DMS153 treated with DMSO at 0.1 percent for 48 hours (cell line): ENCODE measurements around the gene ASB4.
"Not testable (repeated sequence)": the region's sequence is repeated elsewhere in the genome, so short reads cannot be mapped to it uniquely, and the experiment has no call there.

Experiments used
- DNase-seq: peaks from one replicate; lab custom pipeline; 2025; ENCODE audit not compliant: unreplicated experiment; lab: John Stamatoyannopoulos, UW

The ASB4 gene, protein sequence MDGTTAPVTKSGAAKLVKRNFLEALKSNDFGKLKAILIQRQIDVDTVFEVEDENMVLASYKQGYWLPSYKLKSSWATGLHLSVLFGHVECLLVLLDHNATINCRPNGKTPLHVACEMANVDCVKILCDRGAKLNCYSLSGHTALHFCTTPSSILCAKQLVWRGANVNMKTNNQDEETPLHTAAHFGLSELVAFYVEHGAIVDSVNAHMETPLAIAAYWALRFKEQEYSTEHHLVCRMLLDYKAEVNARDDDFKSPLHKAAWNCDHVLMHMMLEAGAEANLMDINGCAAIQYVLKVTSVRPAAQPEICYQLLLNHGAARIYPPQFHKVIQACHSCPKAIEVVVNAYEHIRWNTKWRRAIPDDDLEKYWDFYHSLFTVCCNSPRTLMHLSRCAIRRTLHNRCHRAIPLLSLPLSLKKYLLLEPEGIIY

DNA sequence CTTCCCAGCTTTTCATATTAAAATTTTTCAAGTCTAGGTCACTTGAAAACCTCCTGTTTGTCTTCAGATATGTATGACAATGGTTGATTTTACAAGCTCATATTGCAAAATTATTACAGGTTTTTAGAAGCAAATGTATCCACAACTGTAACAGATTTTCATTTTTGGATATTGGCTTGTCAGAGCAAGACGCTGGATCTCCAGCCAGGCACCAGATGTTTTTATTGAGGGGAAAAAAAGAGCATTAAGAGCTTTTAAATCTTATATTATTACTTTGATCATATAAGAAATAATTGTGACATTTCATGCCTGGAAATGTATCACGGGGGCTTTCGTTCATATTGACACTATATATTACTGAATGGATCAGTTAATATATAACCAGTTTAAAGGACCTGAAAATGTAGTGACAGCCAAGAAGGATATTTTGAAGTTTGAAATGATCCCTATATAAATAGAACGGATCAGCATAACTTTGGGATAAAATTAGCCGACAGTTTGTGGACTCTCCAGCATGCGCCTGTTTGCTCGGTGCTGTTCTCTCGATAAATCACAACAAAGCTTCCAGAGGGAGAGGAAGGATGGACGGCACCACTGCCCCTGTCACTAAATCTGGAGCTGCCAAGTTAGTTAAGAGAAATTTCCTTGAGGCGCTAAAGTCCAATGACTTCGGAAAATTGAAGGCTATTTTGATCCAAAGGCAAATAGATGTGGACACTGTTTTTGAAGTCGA lies at the start of gene ASB4:
TSS of gene ASB4 (plus strand) at position 553 of the 733 bp plus-strand sequence. CDS start at position 582, 29 bp downstream.
- no peak for DNase-seq

DNA sequence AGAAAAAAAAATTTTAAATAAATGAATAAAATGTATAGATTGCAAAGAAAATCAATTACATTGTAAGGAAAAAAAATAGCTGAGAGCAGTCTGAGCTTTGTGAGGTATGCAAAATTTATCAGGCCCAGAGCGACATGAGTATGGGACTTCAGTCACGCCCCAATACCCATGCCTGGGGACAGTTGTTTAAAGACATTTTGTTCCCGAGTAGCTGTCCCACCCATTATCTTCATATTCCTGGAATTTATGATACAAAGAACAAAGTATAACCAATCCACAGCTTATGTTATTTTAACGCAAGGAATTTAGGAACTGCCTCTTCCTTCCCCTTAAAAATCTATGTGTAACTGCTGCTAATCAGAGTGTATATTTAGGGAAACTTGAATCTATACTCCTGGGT lies 49.3 kb upstream of the ASB4 start:
- DNase-seq, result no peak

DNA sequence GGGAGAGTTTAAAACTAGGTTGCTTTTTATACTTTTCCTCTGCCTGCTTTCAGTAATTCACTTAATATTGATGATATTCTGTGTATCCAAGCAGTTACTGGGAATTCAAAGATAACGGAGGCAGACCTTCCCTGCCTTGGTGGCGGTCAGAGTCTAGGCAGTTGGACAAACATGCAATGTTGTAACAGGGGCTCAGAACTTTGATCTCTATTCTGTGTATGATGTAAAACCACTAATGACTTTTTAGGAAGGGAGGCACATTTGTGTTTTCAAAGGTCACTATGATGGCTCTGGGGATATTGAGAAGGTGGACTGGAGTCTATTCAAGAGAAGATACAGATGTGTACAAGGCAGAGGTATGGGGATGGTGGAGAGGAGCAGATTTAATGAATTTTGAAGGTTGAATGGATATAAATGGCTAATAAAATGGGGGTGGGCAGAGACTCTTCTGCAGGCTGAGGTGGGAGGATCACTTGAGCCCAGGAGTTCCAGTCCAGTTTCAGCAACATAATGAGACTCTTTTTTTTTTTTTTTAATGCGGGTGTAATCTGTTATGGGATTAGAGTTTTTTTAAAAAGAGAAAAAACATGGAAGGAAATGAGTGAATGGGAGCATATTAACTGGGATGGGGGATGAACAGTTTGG lies 45.2 kb upstream of the ASB4 start:
- no peak for DNase-seq

DNA sequence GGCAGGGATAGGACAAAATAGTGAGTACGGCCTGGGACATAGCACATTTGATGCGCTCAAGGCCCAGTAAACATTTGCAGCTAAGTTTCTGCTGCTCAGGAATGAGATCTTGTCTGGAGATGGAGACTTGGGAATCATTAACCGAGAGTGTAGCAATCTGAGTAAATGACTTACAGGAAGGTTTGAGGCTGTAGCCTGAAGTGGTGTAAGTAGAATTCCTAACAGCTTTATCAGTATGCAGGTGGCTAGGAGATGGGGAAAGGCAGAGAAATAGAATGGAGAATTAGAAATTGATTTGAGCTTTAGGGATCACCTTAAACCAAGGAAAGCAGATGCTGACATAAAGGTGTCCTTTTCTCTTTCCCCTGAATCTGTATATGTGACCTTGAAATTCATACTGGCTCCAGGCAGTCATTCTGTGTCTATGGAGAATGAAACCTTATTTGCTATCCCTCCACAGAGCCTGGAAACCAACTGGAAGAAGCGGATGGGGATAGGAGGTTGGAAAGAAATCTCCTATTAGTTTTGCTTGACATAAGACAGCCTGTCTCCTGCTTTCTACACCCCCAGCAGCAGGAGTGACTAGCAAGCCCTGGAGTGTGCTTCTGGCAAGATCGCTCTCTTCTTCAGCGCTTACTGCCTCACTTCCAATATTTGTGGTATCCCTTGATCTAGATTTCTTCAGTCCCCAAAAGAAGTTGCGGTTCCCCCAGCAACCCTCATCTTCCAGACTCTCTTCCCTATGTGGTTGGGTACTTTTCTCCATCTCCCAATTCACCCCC lies 44.5 kb upstream of the ASB4 start:
- DNase-seq, result no peak

DNA sequence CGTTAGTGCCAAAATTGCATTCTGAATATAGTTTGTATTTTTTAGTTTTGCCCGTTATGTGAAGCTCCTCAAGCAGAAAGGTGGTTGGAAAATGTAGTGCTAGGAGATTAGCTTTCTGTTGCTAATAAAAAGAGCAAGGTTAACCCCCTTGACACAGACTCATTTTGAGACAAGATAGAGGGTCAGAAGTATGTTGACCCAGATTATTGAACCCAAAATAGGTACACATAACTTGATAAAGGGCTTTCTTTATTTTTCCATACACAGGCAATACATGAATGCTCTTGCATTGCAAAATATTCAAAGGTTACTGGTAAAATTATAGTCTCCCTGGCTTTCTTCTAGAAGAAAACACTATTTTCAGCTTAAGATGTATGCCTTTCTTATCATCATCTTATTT lies 40.9 kb upstream of the ASB4 start:
- no peak for DNase-seq

DNA sequence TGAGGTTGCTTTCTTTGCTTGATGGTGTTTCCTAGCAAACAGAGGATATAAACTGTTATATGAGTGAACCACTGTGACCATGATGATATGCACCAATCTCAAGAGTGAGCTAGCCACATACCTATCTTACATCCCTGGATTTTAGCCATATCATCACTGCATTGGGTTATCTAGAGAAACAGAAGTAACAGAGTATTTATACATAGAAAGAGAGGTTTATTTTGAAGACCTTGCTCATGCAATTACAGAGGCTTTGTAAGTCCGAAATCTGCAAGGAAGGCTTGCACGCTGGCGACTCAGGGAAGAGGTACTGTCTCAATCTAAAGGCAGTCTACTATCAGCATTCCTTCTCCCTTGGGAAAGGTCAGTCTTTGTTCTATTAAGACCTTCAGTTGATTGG lies 39.1 kb upstream of the ASB4 start:
- no peak for DNase-seq

DNA sequence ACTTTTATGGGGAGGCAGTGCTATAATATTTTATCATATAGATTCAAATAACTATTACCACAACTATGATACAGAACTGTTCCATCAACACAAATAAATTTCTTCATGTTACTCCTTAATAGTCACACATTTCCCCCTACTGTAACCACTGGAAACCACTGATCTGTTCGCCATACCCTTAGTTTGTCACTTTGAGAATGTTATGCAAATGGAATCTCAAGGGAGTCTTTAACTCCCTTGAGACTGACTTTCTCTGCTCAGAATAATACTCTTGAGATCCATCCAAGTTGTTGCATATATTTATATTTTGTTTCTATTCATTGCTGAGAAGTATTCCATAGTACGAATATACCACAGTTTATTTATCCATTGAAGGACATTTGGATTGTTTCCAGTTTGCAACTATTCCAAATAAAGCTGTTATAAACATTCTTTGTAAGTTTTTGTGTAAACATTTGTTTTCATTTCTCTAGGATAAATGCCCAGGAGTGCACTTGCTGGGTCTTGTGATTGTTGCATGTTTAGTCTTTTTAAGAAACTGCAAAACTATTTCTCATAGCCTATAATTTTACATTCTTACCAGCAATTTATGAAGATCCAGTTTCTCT lies 31.2 kb upstream of the ASB4 start:
- no peak for DNase-seq

DNA sequence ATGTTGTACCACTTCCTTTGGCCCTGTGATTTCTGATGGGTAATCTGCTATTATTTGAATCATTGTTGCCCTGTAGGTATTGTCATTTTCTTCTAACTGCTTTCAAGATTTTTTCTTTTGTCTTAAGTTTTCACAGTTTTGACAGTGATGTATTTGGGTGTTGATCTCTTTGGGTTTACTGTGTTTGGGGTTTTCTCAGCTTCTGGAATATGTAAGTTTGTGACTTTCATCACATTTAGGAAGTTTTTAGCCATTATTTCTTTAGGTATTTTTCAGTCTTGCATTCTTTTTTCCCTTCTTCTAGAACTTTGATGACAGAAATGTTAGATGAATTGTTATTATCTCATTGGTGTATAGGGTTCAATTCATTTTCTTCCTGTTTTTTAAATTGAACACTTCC lies 27.8 kb upstream of the ASB4 start:
- no peak for DNase-seq

DNA sequence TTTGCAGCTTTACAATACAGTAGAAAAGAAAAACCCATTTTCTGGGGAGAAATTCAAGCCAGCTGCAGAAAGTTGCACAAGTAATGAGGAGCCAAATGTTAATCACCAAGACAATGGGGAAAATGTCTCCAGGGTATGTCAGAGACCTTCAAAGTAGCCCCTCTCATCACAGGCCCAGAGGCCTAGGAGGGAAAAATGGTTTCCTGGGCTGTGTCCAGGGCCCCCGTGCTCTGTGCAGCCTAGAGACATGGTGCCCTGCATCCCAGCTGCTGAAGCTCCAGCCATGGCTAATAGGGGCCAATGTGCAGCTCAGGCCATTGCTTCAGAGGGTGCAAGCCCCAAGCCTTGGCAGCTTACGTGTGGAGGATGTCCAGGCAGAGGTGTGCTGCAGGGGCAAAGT lies 25.1 kb upstream of the ASB4 start:
- DNase-seq, result not testable (repeated sequence)

DNA sequence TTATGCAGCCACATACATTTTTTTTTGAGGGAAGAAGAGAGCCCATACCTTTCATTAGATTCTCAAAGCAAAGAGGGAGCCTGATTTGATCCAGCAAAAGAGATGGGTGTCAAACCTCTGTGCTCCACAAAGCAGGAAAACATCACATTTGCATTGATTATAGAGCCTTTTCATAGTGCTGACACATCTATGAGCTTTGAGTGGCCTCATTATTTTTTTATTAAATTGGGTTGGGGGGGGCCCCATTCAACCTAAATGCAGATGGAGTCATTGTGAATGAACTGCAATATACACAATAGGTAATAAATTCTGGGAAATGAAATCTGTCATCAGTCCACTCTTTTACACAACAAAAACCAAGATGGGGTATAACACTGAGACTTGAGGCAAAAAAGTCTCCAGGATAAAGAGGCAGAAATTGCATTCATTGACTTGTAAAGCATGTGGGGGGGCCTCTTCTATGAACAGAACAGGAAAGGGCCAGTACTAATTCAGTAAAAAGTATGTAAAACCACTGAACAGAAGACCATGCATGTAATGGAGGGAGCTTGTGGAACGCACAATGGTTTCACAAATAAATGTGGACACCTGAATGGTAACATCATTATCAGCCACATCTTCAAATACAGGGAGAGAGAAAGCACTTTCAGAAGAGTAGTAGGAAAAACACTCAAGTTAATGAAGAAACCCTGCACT lies 17.7 kb upstream of the ASB4 start:
- DNase-seq, result no peak

DNA sequence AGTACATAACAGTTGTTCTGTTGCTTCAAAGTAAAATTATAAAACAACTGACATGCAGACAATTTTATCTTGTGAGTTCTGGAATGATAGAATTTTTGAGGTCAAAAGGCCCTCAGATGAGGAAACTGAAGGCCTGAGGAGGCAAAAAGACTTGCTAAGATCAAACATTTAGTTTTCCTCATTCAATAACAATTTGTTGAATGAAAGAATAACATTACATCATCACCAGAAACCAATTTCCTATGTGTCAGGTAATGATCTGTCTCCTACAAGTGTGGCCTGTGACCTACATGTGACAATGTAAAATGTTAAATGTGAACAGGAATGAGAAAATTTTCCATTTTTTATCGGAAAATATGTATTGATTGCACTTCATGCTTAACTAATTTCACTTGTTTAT lies 16.6 kb upstream of the ASB4 start:
- peak; percentile 30 for DNase-seq

DNA sequence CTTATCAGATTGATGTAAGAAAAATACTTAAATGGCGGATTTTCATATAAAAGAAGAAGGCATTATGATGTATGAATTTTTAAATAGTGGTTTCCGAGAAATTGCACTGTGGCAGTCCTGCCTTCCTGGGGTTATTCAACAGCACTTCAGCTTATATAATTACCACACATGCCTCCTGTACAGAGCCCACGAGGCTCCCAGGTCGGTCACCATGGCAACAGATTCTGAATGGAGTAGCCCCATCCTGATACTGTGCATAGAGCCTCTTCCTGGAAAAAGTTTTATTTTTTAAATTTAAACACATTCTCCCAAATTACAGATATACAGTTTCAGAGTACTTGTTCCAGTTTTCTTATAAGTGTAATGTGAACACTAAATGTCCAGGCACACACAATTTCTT lies 15.9 kb upstream of the ASB4 start:
- peak; percentile 96 for DNase-seq

DNA sequence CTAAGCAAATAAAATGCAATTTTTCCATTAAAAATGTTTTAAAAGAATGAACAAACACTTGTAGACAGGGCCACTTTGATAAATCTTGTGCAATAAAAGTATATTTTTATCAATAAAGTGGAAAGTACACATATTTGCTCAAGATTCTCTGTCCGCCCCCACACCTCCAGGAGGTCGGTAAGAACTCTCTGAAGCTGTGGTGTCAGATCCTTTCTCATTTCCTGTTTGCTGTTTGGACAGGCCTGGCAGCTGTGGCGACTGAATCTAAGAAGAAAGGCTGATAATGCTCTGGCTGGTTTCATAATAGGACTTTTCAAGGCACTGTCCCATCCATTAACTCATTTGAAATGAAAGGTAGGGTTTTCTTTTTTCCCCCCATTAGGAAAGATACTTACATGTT lies 15.3 kb upstream of the ASB4 start:
- peak; percentile 89 for DNase-seq

DNA sequence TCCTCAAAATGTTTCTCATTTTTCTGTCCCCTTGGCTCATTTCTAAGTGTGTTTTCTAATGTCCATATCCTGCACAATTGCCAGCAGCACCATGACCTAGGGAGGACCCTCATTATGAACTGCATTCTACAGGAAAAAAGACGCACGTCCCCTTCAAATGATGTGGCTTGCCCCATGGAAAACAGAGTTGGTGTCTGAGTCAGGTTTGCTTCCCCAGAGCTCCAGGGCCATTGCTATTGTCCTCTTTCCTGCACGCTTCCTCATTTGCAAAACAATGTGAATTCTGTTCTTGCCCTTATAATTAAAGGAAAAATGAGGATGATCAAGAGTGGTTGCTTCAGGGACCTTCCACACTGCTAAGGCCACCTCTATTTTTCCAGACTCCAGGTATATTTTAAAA lies 14.7 kb upstream of the ASB4 start:
- DNase-seq, result peak; percentile 44

DNA sequence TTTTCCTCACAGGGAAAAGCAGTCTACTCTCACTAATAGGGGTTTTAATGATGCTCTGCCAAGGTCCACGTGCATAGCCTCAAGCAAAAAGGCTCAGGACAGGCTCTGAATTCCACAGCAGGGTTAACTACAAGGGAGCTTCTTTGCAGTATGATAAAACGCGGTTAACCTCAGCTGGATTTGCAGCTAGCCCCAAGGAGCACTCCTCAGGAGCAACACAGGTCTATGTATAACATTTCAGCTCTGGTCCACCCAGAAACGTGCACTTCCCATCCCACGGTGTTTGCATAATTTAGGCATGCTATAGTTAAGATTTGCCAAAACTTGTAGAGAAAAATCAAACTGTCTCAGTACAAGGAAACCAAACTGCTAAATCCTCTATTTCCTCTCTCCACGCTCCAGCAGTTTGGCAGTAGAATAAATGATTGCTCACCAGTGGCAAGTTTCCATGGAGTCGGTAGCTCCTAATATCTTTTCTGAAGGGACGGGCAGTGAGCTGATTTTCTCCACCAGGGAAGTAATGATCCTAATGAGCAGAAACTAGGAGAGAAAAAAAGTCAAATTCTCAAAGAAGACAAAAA lies 13.1 kb upstream of the ASB4 start:
- DNase-seq, result peak; percentile 86

DNA sequence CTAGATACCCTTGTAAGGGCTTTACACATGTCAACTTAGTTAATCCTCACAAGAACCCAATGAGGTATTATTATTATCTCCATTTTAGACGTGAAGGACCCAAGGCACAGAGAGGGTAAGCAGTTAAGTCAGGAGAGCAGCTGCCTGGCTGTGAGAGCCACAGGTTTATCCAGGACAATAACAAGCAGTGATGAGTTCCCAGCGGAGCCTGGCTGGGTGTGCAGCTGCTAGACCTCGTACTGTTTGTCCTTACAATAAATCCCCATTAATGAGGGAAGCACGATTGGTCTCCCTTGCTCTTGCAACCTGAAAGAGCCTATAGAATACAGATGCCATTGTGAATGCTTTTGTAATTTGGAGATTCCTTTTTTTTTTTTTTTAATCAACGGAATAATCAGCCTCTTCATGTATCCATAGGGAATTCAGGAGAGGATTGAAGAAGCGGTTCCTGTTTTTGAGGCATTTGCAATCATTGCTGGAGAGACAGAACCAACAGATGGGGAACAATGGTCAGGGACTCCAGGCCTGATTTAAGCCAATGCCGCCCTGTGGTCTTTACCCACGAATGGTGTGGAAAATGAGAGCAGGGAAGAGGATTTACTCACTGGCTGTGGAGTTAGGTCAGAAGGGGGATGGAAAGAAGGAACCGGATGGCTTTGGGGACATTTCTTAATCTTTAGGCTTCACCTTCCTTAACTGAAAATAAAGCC lies 12.3 kb upstream of the ASB4 start:
- peak; percentile 92 for DNase-seq

DNA sequence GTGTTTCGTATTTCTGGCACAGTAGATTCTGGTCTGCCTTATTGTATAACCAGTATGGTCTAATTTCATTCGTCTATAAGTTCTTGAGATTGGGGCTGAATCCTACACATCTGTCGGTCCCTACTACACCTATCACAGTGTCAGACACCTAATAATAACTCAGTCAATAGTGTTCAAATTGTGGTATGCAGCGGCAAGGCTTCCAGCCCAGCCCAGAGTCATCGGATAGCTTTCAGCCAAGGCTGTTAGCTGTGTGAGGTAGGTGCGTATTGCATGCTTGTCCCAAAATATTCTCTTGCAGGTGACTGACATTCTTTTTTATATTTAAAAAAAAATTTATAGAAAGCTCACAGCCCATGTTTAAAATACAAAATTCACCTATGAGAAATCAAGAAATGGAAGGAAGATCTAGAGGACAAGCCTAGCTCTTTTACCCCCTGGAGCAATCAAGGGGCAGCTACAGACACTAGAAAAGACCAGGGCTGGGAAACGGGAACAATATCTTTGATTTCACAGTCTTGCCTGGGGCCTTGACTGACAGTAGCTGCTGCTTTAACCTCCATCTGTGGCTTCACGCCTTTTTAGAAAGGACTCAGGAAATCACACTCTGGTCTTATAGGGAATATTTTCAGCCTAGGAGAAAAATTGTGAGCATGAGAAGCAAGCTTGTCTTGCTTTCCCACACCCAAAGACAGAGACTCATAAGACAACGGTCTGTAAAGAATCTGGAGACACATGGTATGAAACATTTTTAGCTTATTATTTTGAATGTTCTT lies 9.5 kb upstream of the ASB4 start:
- DNase-seq, result peak; percentile 56

DNA sequence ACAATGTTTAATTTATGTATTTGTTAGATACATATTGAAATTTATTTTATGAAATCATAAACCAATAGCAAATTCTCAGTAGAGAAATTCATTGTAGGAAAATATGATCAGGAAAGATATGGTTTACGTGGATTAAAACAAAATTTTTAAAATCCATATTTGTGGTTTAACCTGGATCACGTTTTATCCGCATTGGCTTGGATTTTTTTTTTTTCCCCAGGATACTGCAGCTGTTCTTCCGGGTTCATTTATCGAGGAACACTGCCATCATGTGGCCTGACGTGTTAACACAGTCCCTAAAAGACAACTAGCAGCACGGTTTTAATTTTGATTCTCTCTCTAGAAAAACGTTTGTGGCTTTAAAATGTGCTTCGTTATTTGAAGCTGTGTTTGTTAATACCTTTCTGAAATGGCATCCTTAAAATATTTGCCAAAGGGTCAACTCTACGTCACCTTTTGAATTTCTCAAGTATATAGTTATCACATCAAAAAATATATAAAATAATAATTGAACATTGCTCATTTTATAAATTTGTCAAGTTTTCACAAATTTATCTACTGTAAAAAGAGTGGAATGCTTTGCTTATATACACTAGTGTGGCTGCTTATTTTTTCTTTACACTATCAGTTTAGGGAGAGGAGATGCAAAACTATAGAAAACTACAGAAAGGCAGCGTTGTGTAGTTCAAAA lies 8.7 kb upstream of the ASB4 start:
- peak; percentile 79 for DNase-seq
